ENCODE results near the gene FLT4.

FLT4 gene

DNA sequence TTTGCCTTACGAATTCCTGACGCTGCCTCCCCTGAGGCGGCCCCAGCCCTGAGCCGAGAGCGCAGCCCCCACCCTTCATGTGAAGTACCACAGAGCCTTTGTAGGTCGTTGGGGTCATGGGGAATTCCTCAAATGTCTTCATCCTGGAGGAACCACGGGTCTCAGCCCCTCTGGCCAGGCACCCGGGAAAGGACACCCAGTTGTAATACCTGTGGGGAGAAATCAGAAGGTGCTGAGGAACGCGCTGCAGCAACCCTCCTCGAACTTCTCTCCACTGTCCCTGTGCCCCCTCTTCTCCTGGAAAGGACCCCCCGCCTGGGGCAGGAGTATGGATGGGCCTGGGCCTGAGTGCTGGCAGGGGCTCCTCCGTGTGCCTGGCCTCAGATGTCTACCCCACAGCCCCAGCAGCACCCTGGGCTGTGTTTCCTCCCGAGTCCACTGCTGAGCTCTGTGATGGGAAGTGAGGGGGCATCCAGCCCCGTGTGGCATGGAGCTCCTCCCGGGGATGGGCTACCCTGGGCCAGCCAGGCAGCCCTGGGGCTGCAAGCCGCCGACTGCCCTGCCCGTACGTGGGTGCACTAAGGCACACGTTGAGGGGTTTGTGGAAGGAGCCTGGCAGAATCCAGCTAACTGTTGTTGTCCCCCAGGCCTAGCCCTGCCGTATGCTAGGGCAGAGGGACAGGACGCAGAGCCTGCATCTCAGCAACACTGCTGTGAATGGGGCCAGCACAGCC, 39.4 kb downstream of the FLT4 start:
- TF ChIP-seq CTCF (conservative IDR thresholded peaks at IDR 0.05; ENCODE audit: low read length), result no peak
- no peak for DNase-seq (ENCODE audit: low read depth)
- no peak overlapping the region for H3K4me3 ChIP-seq (ENCODE audit: low read length)

DNA sequence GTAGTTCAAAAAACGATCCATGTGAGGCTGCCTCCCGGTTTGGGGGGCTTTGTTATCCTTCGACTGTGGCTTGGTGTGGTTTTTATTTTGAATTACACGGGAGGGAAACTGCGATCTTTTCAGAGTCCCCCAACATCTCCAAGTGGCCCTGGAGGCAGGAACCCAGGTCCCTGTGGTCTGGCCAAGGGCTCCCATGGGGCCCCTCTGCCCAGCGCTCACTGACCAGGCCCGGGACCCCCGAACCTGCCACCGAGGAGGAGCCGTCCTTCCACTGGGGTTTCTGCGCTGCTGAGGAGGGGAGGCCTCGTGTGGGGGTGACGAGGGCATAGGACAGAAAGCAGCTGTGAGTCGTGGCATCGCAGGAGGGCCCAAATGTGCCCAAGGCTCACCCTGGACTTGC, 40.0 kb downstream of the FLT4 start:
- TF ChIP-seq CTCF (conservative IDR thresholded peaks at IDR 0.05; ENCODE audit: low read length), result no peak
- no peak for DNase-seq (ENCODE audit: low read depth)
- H3K4me3 ChIP-seq (ENCODE audit: low read length), result no peak overlapping the region

DNA sequence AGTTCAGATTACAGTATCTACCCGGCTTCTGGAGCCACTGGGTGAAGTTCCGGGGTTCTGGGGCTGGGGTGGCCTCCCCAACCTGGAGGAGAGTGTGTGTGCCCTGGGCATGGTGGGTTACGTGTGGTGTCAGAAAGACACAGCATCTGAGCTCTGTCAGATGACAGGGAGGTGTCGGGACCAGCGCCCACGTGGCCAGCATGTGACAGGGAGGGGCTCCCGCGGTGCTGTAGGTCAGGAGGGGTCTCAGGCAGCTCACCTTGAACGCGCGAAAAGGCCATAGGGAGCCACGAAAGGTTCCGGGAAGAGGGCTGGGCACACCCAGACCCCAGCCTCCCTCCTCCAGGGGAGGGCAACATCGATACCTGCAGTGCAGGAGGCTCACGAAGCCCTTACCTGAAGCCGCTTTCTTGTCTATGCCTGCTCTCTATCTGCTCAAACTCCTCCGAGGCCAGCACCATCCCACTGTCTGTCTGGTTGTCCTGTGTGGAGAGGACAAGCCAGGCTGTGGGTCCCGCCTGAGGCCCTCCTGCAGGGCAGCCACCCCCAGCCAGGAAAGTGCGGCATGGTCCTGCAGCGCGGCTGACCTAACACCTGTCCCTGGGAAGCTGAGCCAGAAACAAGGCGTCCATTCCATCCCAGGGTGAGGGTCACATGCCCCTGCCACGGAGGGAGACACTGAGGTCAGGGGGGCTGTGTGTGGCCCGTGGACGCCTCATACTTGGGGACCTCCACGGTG, 40.7 kb downstream of the FLT4 start:
- no peak for TF ChIP-seq CTCF (conservative IDR thresholded peaks at IDR 0.05; ENCODE audit: low read length)
- no peak for DNase-seq (ENCODE audit: low read depth)
- H3K4me3 ChIP-seq (ENCODE audit: low read length), result no peak overlapping the region

DNA sequence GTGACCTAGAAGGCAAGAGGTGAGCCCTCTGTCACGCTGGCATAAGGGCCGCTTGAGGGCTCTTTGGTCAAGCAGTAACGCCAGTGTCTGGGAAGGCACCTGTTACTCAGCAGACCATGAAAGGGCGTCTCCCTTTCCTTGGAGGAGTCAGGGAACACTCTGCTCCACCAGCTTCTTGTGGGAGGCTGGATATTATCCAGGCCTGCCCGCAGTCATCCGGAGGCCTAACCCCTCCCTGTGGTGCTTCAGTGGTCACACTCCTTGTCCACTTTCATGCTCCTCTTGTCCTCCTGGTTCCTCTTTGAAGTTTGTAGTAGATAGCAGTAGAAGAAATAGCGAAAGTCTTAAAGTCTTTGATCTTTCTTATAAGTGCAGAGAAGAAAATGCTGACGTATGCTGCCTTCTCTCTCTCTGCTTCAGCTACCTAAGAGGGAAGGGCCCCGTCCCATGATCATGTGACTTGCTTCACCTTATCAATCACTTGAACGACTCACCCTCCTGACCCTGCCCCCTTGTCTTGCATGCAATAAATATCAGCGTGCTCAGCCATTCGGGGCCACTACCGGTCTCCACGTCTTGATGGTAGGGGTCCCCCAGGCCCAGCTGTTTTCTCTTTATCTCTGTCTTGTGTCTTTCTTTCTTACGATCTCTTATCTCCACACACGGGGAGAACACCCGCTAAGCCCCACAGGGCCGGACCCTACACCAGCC, 41.4 kb downstream of the FLT4 start:
- H3K4me3 ChIP-seq (ENCODE audit: low read length), result no peak overlapping the region
- DNase-seq (ENCODE audit: low read depth), result no peak
- TF ChIP-seq CTCF (conservative IDR thresholded peaks at IDR 0.05; ENCODE audit: low read length), result no peak

- TF ChIP-seq CTCF (conservative IDR thresholded peaks at IDR 0.05; ENCODE audit: low read length), result no peak
- DNase-seq (ENCODE audit: low read depth), result no peak
- no peak overlapping the region for H3K4me3 ChIP-seq (ENCODE audit: low read length)
These were observed 43.1 kb downstream of the FLT4 start for GRCh38 chr5:180606215-180606785.

DNA sequence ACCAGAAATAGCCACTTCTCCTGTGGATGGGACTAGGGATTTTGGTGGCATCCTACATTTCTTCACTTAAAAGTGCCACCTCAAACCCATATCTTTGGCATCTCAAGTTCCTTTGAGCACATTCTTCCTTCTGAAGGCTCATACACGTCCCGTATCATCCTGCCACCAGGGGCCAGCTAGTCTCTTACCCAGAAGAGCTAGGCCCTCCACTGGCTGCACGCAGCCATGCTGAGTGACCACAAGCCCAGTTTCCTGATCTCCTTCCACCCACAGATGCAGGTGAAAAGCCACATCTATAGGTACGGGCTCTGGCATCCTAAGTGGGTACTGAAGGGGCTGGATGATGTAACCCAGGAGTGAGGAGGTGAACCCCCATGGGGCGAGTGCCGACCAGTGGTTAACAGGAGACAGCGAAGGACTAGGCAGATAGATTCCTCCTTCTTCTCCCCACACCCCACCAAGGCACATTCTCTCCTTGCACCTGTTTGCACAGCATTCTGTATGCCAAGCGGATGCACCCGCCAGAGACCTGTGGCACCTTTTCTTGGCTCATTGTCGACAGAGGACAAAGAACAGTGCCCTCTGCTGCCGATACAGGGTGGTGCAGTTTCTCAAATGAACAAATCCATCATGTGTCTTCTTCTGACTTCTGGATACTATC, 43.7 kb downstream of the FLT4 start:
- peak; percentile 43 for DNase-seq (ENCODE audit: low read depth)
- H3K4me3 ChIP-seq (ENCODE audit: low read length), result no peak overlapping the region
- TF ChIP-seq CTCF (conservative IDR thresholded peaks at IDR 0.05; ENCODE audit: low read length), result peak; percentile 82

All from AG10803 (cell line).